ENCODE results near the gene GJB2.

GJB2 gene

GRCh38 chr13:20192158-20192835 lies 441 bp downstream of the GJB2 start:
- peak; percentile 29 for DNase-seq (ENCODE audit: low spot score)

- DNase-seq (ENCODE audit: low spot score) = no peak
Observed at GRCh38 chr13:20191311-20192157, 1.2 kb downstream of the GJB2 start.

GRCh38 chr13:20190481-20191310 lies 2.0 kb downstream of the GJB2 start:
- peak; percentile 77 for DNase-seq (ENCODE audit: low spot score)

GRCh38 chr13:20190076-20190475 lies 2.7 kb downstream of the GJB2 start:
- no peak for DNase-seq (ENCODE audit: low spot score)

- DNase-seq (ENCODE audit: low spot score) = no peak
Observed at GRCh38 chr13:20188667-20189553, 3.8 kb downstream of the GJB2 start.

- no peak for DNase-seq (ENCODE audit: low spot score)
Observed at GRCh38 chr13:20186771-20187170, 6.0 kb downstream of the GJB2 start.

GRCh38 chr13:20185366-20186056 lies 7.2 kb downstream of the GJB2 start:
- DNase-seq (ENCODE audit: low spot score) = no peak

GRCh38 chr13:20182231-20182846 lies 10.4 kb downstream of the GJB2 start:
- DNase-seq (ENCODE audit: low spot score) = peak; percentile 84

- no peak for DNase-seq (ENCODE audit: low spot score)
Observed at GRCh38 chr13:20181188-20181587, 11.6 kb downstream of the GJB2 start.

- DNase-seq (ENCODE audit: low spot score) = no peak
Observed at GRCh38 chr13:20178156-20178555, 14.6 kb downstream of the GJB2 start.

GRCh38 chr13:20177049-20177831 lies 15.5 kb downstream of the GJB2 start:
- no peak for DNase-seq (ENCODE audit: low spot score)

- no peak for DNase-seq (ENCODE audit: low spot score)
Observed at GRCh38 chr13:20175907-20176652, 16.7 kb downstream of the GJB2 start.

- DNase-seq (ENCODE audit: low spot score) = no peak
Observed at GRCh38 chr13:20175406-20175794, 17.3 kb downstream of the GJB2 start.

GRCh38 chr13:20174656-20175405 lies 17.9 kb downstream of the GJB2 start:
- peak; percentile 94 for DNase-seq (ENCODE audit: low spot score)

GRCh38 chr13:20173116-20173746 lies 19.5 kb downstream of the GJB2 start:
- DNase-seq (ENCODE audit: low spot score) = no peak

GRCh38 chr13:20171364-20171763 lies 21.4 kb downstream of the GJB2 start:
- DNase-seq (ENCODE audit: low spot score) = no peak

- no peak for DNase-seq (ENCODE audit: low spot score)
Observed at GRCh38 chr13:20170921-20171320, 21.8 kb downstream of the GJB2 start.

GRCh38 chr13:20168396-20168795 lies 24.3 kb downstream of the GJB2 start:
- no peak for DNase-seq (ENCODE audit: low spot score)

Measured in AG20443 (cell line).